ENCODE measurements around the gene SLAMF9.

SLAMF9 gene

GRCh38 chr1:159953536-159954515 is at the start of gene SLAMF9:
TSS of gene SLAMF9 (minus strand) at chr1:159954237. CDS start at chr1:159954137, 100 bp downstream.
- DNase-seq (ENCODE audit: low spot score in 2 of 2) (no peak), ATAC-seq (ENCODE audit: low read depth) (no peak)
- H3K27me3 Mint-ChIP-seq, result peaks cover 25% of the 10 kb centered on the region
- H3K9me3 Mint-ChIP-seq, result no peaks in the 10 kb centered on the region
- no peaks in the 10 kb centered on the region for H3K4me1 Mint-ChIP-seq
- no peaks in the 10 kb centered on the region for H3K36me3 Mint-ChIP-seq
- H3K27ac Mint-ChIP-seq, result no peak within 1 kb of the TSS
- no peak within 1 kb of the TSS for H3K4me3 Mint-ChIP-seq

- H3K9me3 Mint-ChIP-seq, result no peaks in the 10 kb centered on the region
- no peaks in the 10 kb centered on the region for H3K4me1 Mint-ChIP-seq
- no peak overlapping the region for H3K4me3 Mint-ChIP-seq
- no peak overlapping the region for H3K27ac Mint-ChIP-seq
- peaks cover 6% of the 10 kb centered on the region for H3K27me3 Mint-ChIP-seq
- DNase-seq (ENCODE audit: low spot score in 2 of 2) (no peak), ATAC-seq (ENCODE audit: low read depth) (no peak)
- H3K36me3 Mint-ChIP-seq, result no peaks in the 10 kb centered on the region
Observed at GRCh38 chr1:160001440-160001839, 47.4 kb upstream of the SLAMF9 start.

GRCh38 chr1:159999204-159999603 is 45.2 kb upstream of the SLAMF9 start:
- no peak for DNase-seq (ENCODE audit: low spot score in 2 of 2)
- Mint-ChIP-seq H3K4me3 (no peak overlapping the region), H3K4me1 (no peaks in the 10 kb centered on the region), H3K27ac (no peak overlapping the region), H3K9me3 (no peaks in the 10 kb centered on the region), H3K27me3 (peaks cover 7% of the 10 kb centered on the region), H3K36me3 (no peaks in the 10 kb centered on the region)
- no peak for ATAC-seq (ENCODE audit: low read depth)

GRCh38 chr1:159996653-159997052 is 42.6 kb upstream of the SLAMF9 start:
- no peaks in the 10 kb centered on the region for H3K9me3 Mint-ChIP-seq
- peaks cover 10% of the 10 kb centered on the region for H3K27me3 Mint-ChIP-seq
- no peak for DNase-seq (ENCODE audit: low spot score in 2 of 2)
- peaks cover under 1% of the 10 kb centered on the region for H3K4me1 Mint-ChIP-seq
- no peak overlapping the region for H3K4me3 Mint-ChIP-seq
- ATAC-seq (ENCODE audit: low read depth), result no peak
- no peak overlapping the region for H3K27ac Mint-ChIP-seq
- no peaks in the 10 kb centered on the region for H3K36me3 Mint-ChIP-seq

- Mint-ChIP-seq H3K4me3 (no peak overlapping the region), H3K27me3 (peaks cover 10% of the 10 kb centered on the region), H3K9me3 (no peaks in the 10 kb centered on the region), H3K27ac (no peak overlapping the region), H3K4me1 (peaks cover 3% of the 10 kb centered on the region), H3K36me3 (no peaks in the 10 kb centered on the region)
- DNase-seq (ENCODE audit: low spot score in 2 of 2) (no peak), ATAC-seq (ENCODE audit: low read depth) (no peak)
Observed at GRCh38 chr1:159994896-159995295, 40.9 kb upstream of the SLAMF9 start.

GRCh38 chr1:159993911-159994310 is 39.9 kb upstream of the SLAMF9 start:
- peaks cover 3% of the 10 kb centered on the region for H3K4me1 Mint-ChIP-seq

GRCh38 chr1:159992161-159992560 is 38.1 kb upstream of the SLAMF9 start:
- no peak for DNase-seq (ENCODE audit: low spot score in 2 of 2)
- no peak overlapping the region for H3K4me3 Mint-ChIP-seq
- no peak overlapping the region for H3K27ac Mint-ChIP-seq
- peaks cover 3% of the 10 kb centered on the region for H3K4me1 Mint-ChIP-seq
- H3K36me3 Mint-ChIP-seq, result no peaks in the 10 kb centered on the region
- no peak for ATAC-seq (ENCODE audit: low read depth)
- H3K9me3 Mint-ChIP-seq, result no peaks in the 10 kb centered on the region
- peaks cover 12% of the 10 kb centered on the region for H3K27me3 Mint-ChIP-seq

More at GRCh38 chr1:159993911-159994310, 39.9 kb upstream of the SLAMF9 start:
- ATAC-seq (ENCODE audit: low read depth), result no peak
- no peak overlapping the region for H3K27ac Mint-ChIP-seq
- no peak for DNase-seq (ENCODE audit: low spot score in 2 of 2)
- H3K27me3 Mint-ChIP-seq, result peaks cover 8% of the 10 kb centered on the region
- no peaks in the 10 kb centered on the region for H3K9me3 Mint-ChIP-seq
- no peak overlapping the region for H3K4me3 Mint-ChIP-seq
- H3K36me3 Mint-ChIP-seq, result no peaks in the 10 kb centered on the region

- H3K9me3 Mint-ChIP-seq, result no peaks in the 10 kb centered on the region
- peaks cover 3% of the 10 kb centered on the region for H3K4me1 Mint-ChIP-seq
- H3K36me3 Mint-ChIP-seq, result no peaks in the 10 kb centered on the region
- peaks cover 12% of the 10 kb centered on the region for H3K27me3 Mint-ChIP-seq
- ATAC-seq (ENCODE audit: low read depth) (peak; percentile 22), DNase-seq (ENCODE audit: low spot score in 2 of 2) (no peak)
- no peak overlapping the region for H3K4me3 Mint-ChIP-seq
- no peak overlapping the region for H3K27ac Mint-ChIP-seq
Observed at GRCh38 chr1:159991513-159991912, 37.5 kb upstream of the SLAMF9 start.

GRCh38 chr1:159990005-159990404 is 36.0 kb upstream of the SLAMF9 start:
- Mint-ChIP-seq H3K9me3 (no peaks in the 10 kb centered on the region), H3K36me3 (no peaks in the 10 kb centered on the region), H3K4me3 (no peak overlapping the region), H3K27me3 (peaks cover 15% of the 10 kb centered on the region), H3K4me1 (peaks cover 3% of the 10 kb centered on the region), H3K27ac (no peak overlapping the region)
- ATAC-seq (ENCODE audit: low read depth), result no peak
- DNase-seq (ENCODE audit: low spot score in 2 of 2), result no peak

- Mint-ChIP-seq H3K36me3 (no peaks in the 10 kb centered on the region), H3K27ac (no peak overlapping the region), H3K27me3 (peaks cover 16% of the 10 kb centered on the region), H3K4me1 (peaks cover 3% of the 10 kb centered on the region), H3K9me3 (no peaks in the 10 kb centered on the region), H3K4me3 (no peak overlapping the region)
- ATAC-seq (ENCODE audit: low read depth), result no peak
- DNase-seq (ENCODE audit: low spot score in 2 of 2), result no peak
Observed at GRCh38 chr1:159989581-159989980, 35.5 kb upstream of the SLAMF9 start.

- ATAC-seq (ENCODE audit: low read depth), result no peak
- no peaks in the 10 kb centered on the region for H3K9me3 Mint-ChIP-seq
Observed at GRCh38 chr1:159988006-159988405, 34.0 kb upstream of the SLAMF9 start.

GRCh38 chr1:159987186-159987585 is 33.1 kb upstream of the SLAMF9 start:
- DNase-seq (ENCODE audit: low spot score in 2 of 2) (no peak), ATAC-seq (ENCODE audit: low read depth) (no peak)
- H3K27me3 Mint-ChIP-seq, result peaks cover 17% of the 10 kb centered on the region
- no peaks in the 10 kb centered on the region for H3K36me3 Mint-ChIP-seq
- H3K27ac Mint-ChIP-seq, result no peak overlapping the region
- peaks cover 3% of the 10 kb centered on the region for H3K4me1 Mint-ChIP-seq
- no peaks in the 10 kb centered on the region for H3K9me3 Mint-ChIP-seq
- H3K4me3 Mint-ChIP-seq, result no peak overlapping the region

More at GRCh38 chr1:159988006-159988405, 34.0 kb upstream of the SLAMF9 start:
- H3K36me3 Mint-ChIP-seq, result no peaks in the 10 kb centered on the region
- no peak for DNase-seq (ENCODE audit: low spot score in 2 of 2)
- peaks cover 17% of the 10 kb centered on the region for H3K27me3 Mint-ChIP-seq
- H3K27ac Mint-ChIP-seq, result no peak overlapping the region
- H3K4me3 Mint-ChIP-seq, result no peak overlapping the region
- peaks cover 3% of the 10 kb centered on the region for H3K4me1 Mint-ChIP-seq

GRCh38 chr1:159986531-159986930 is 32.5 kb upstream of the SLAMF9 start:
- H3K9me3 Mint-ChIP-seq, result no peaks in the 10 kb centered on the region
- H3K4me3 Mint-ChIP-seq, result no peak overlapping the region
- ATAC-seq (ENCODE audit: low read depth) (no peak), DNase-seq (ENCODE audit: low spot score in 2 of 2) (no peak)
- H3K4me1 Mint-ChIP-seq, result peaks cover 1% of the 10 kb centered on the region
- H3K27me3 Mint-ChIP-seq, result peaks cover 21% of the 10 kb centered on the region
- no peaks in the 10 kb centered on the region for H3K36me3 Mint-ChIP-seq
- no peak overlapping the region for H3K27ac Mint-ChIP-seq

- ATAC-seq (ENCODE audit: low read depth), result no peak
- no peak for DNase-seq (ENCODE audit: low spot score in 2 of 2)
- no peaks in the 10 kb centered on the region for H3K4me1 Mint-ChIP-seq
- H3K27me3 Mint-ChIP-seq, result peaks cover 21% of the 10 kb centered on the region
- H3K36me3 Mint-ChIP-seq, result no peaks in the 10 kb centered on the region
- H3K9me3 Mint-ChIP-seq, result no peaks in the 10 kb centered on the region
- no peak overlapping the region for H3K27ac Mint-ChIP-seq
- no peak overlapping the region for H3K4me3 Mint-ChIP-seq
Observed at GRCh38 chr1:159986093-159986492, 32.1 kb upstream of the SLAMF9 start.

GRCh38 chr1:159985473-159985872 is 31.4 kb upstream of the SLAMF9 start:
- H3K36me3 Mint-ChIP-seq, result no peaks in the 10 kb centered on the region
- H3K4me1 Mint-ChIP-seq, result no peaks in the 10 kb centered on the region
- no peaks in the 10 kb centered on the region for H3K9me3 Mint-ChIP-seq
- no peak overlapping the region for H3K27ac Mint-ChIP-seq
- H3K27me3 Mint-ChIP-seq, result peaks cover 24% of the 10 kb centered on the region
- no peak overlapping the region for H3K4me3 Mint-ChIP-seq
- DNase-seq (ENCODE audit: low spot score in 2 of 2) (no peak), ATAC-seq (ENCODE audit: low read depth) (no peak)

All from memory B cell (primary cell).